NCI-H1436 treated with DMSO at 0.1 percent for 48 hours (cell line): ENCODE measurements around the gene SF3B3.
"Not testable (repeated sequence)": the region's sequence is repeated elsewhere in the genome, so short reads cannot be mapped to it uniquely, and the experiment has no call there.

ENCODE experiments used
- DNase-seq: peaks from one replicate; lab custom pipeline; 2025; lab: John Stamatoyannopoulos, UW

The SF3B3 gene

DNA sequence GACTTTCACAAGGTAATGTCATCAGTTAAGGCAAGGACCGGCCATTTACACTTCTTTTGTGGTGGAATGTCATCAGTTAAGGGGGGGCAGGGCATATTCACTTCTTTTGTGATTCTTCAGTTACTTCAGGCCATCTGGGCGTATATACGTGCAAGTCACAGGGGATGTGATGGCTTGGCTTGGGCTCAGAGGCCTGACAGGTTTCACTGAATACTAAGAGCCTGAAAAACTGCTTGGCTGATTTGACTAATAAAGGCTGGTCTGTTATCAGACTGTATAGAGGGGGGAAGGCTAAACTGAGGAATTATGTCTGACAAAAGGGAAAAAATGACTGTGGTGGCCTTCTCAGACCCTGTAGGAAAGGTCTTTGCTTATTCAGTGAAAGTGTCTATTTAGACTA lies 98.2 kb downstream of the SF3B3 start:
- not testable (repeated sequence) for DNase-seq
